ENCODE data around the gene NR4A2.

Gene NR4A2

GRCh38 chr2:156342254-156343095 is 10.0 kb upstream of the NR4A2 start (continued):
- TF ChIP-seq ZSCAN18 (tag by site-specific recombination; IDR thresholded peaks at IDR 0.05): no peak
- TF ChIP-seq ZNF645 (tag by site-specific recombination; IDR thresholded peaks at IDR 0.05): no peak
- TF ChIP-seq ZNF114 (tag by site-specific recombination; IDR thresholded peaks at IDR 0.05): no peak
- TF ChIP-seq HOXC10 (CRISPR knock-in tag; IDR thresholded peaks at IDR 0.05): no peak
- no peak for TF ChIP-seq ZNF692 (tag by site-specific recombination; IDR thresholded peaks at IDR 0.05)
- no peak for TF ChIP-seq ZNF311 (tag by site-specific recombination; IDR thresholded peaks at IDR 0.05; ENCODE audit: borderline replicate concordance)
- no peak for TF ChIP-seq REST (tag by site-specific recombination; IDR thresholded peaks at IDR 0.05)
- TF ChIP-seq ZNF518A (tag by site-specific recombination; conservative IDR thresholded peaks at IDR 0.05; ENCODE audit: low read depth): no peak
- TF ChIP-seq ZNF514 (tag by site-specific recombination; IDR thresholded peaks at IDR 0.05): no peak
- no peak for TF ChIP-seq ZNF416 (tag by site-specific recombination; IDR thresholded peaks at IDR 0.05)
- TF ChIP-seq ZNF362 (tag by site-specific recombination; IDR thresholded peaks at IDR 0.05): no peak
- peak; percentile 88 for TF ChIP-seq ZSCAN30 (tag by site-specific recombination; IDR thresholded peaks at IDR 0.05)
- no peak for TF ChIP-seq ZNF155 (tag by site-specific recombination; IDR thresholded peaks at IDR 0.05)
- TF ChIP-seq ZBTB6 (tag by site-specific recombination; IDR thresholded peaks at IDR 0.05): no peak
- TF ChIP-seq PRDM10 (tag by site-specific recombination; IDR thresholded peaks at IDR 0.05): no peak
- TF ChIP-seq SP2 (tag by site-specific recombination; IDR thresholded peaks at IDR 0.05): peak; percentile 76
- TF ChIP-seq ZNF169 (tag by site-specific recombination; IDR thresholded peaks at IDR 0.05): no peak
- no peak for TF ChIP-seq ZNF580 (tag by site-specific recombination; IDR thresholded peaks at IDR 0.05)
- no peak for TF ChIP-seq RBAK (tag by site-specific recombination; IDR thresholded peaks at IDR 0.05)
